ENCODE results near the gene PDCD5. TPM values are rescaled to one million over a fixed set of nuclear protein-coding genes. Genes with fewer than 3 reads are reported as not detected.

The PDCD5 gene
- total and polyA plus RNA-seq, 2 donors (not counting 3 experiments of a cell fraction or from before 2014, with no cell fraction given): 51.7 to 154 TPM

DNA sequence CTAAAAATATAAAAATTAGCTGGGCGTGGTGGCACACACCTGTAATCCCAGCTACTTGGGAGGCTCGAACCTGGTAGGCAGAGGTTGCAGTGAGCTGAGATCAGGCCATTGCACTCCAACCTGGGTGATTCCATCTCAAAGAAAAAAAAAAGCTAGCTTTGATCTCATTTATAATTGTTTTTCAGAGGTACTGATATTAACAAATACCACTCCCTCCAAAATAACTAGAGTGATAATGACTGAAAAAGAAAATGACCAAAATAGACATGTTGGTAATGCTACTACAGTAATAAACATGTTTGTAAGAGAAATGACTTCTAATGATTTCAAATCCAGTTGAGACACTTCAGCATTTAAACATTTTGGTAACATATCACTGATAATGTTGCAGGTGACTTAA is 13.0 kb downstream of the PDCD5 start:
- H3K9me3 ChIP-seq (replicated peaks; ENCODE audit: control insufficient read depth, insufficient read depth, low read length): no peaks in the 10 kb centered on the region
- H3K36me3 ChIP-seq (ENCODE audit: control insufficient read depth in 2 of 2, extremely low read depth in 1 of 2, insufficient read depth in 2 of 2, low read length in 2 of 2): peaks cover 10 to 12% of the 10 kb centered on the region in 2 experiments
- DNase-seq (ENCODE audit: low read depth, low spot score) (no peak), FAIRE-seq (no peak)
- dilution Hi-C loops (cut with MboI; ENCODE audit: extremely low pct_ligation_motif_present, low sequenced_read_pairs) (no loop called here), intact Hi-C loops (cut with micrococcal nuclease) (no loop called here)
- H4K20me1 ChIP-seq (replicated peaks; ENCODE audit: control insufficient read depth, extremely low read depth, insufficient read depth, low read length): no peaks in the 10 kb centered on the region
- no peak overlapping the region for H2AFZ ChIP-seq (ENCODE audit: low read depth, low read length)
- no peak overlapping the region for H3K27ac ChIP-seq (ENCODE audit: insufficient read depth, low read depth, low read length)
- H3K79me2 ChIP-seq (ENCODE audit: control insufficient read depth, insufficient read depth, low read length): no peaks in the 10 kb centered on the region
- POLR2A ChIA-PET: no interaction called here
- H3K9ac ChIP-seq (replicated peaks; ENCODE audit: extremely low read depth, insufficient read depth, low read length): no peak overlapping the region
- CTCF ChIA-PET: no interaction called here
- BruUV-seq (replicated peaks): no TSS peak
- no peaks in the 10 kb centered on the region for H3K4me1 ChIP-seq (ENCODE audit: control insufficient read depth, extremely low read depth, insufficient read depth, low read length)
- no peak overlapping the region for H3K4me2 ChIP-seq (ENCODE audit: insufficient read depth, low read length)
- no peak for TF ChIP-seq POLR2AphosphoS5 (IDR thresholded peaks at IDR 0.05; ENCODE audit: insufficient read depth, low read depth, low read length)
- H3K9me1 ChIP-seq (replicated peaks; ENCODE audit: control insufficient read depth, extremely low read depth, insufficient read depth, low read length): no peaks in the 10 kb centered on the region
- no peak overlapping the region for H3K4me3 ChIP-seq (replicated peaks in 1 of 3; ENCODE audit: insufficient read depth in 1 of 3, low read depth in 1 of 3, low read length in 3 of 3)
- no peaks in the 10 kb centered on the region for H3K27me3 ChIP-seq (ENCODE audit: control insufficient read depth in 2 of 2, insufficient read depth in 2 of 2, low read length in 2 of 2)

DNA sequence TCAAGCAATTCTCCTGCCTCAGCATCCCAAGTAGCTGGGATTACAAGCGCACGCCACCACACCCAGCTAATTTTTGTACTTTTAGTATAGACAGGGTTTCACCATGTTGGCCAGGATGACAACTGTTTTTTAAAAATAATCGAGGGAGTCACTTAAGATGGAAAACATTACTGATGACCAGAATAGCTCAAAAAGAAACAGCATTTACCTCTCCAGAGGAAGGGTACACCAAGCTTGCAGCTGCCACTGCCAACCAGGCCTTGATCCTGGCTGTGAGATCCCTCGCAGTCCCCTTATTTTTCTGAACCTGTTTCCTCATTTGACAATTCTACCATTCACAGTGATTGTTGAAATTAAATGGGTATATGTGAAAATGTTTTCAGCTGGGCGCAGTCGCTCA is 14.5 kb downstream of the PDCD5 start:
- Histone ChIP-seq H4K20me1 (replicated peaks; ENCODE audit: control insufficient read depth, extremely low read depth, insufficient read depth, low read length) (no peaks in the 10 kb centered on the region), H3K36me3 (ENCODE audit: control insufficient read depth in 2 of 2, extremely low read depth in 1 of 2, insufficient read depth in 2 of 2, low read length in 2 of 2) (peaks cover 13 to 15% of the 10 kb centered on the region in 2 experiments), H3K4me2 (ENCODE audit: insufficient read depth, low read length) (no peak overlapping the region), H3K27me3 (ENCODE audit: control insufficient read depth in 2 of 2, insufficient read depth in 2 of 2, low read length in 2 of 2) (no peaks in the 10 kb centered on the region), H3K9me1 (replicated peaks; ENCODE audit: control insufficient read depth, extremely low read depth, insufficient read depth, low read length) (no peaks in the 10 kb centered on the region), H3K79me2 (ENCODE audit: control insufficient read depth, insufficient read depth, low read length) (no peaks in the 10 kb centered on the region), H3K9me3 (replicated peaks; ENCODE audit: control insufficient read depth, insufficient read depth, low read length) (no peaks in the 10 kb centered on the region), H3K4me3 (replicated peaks in 1 of 3; ENCODE audit: insufficient read depth in 1 of 3, low read depth in 1 of 3, low read length in 3 of 3) (no peak overlapping the region), H2AFZ (ENCODE audit: low read depth, low read length) (no peak overlapping the region), H3K27ac (ENCODE audit: insufficient read depth, low read depth, low read length) (no peak overlapping the region), H3K4me1 (ENCODE audit: control insufficient read depth, extremely low read depth, insufficient read depth, low read length) (no peaks in the 10 kb centered on the region), H3K9ac (replicated peaks; ENCODE audit: extremely low read depth, insufficient read depth, low read length) (no peak overlapping the region)
- FAIRE-seq: no peak
- dilution Hi-C loops (cut with MboI; ENCODE audit: extremely low pct_ligation_motif_present, low sequenced_read_pairs) (no loop called here), intact Hi-C loops (cut with micrococcal nuclease) (no loop called here)
- POLR2A ChIA-PET: no interaction called here
- no peak for TF ChIP-seq POLR2A (IDR thresholded peaks at IDR 0.05; ENCODE audit: low read depth, low read length)
- no peak for TF ChIP-seq EZH2 (IDR thresholded peaks at IDR 0.05; ENCODE audit: borderline replicate concordance, low read depth, low read length, severe bottlenecking)
- TF ChIP-seq, protein P1, sequence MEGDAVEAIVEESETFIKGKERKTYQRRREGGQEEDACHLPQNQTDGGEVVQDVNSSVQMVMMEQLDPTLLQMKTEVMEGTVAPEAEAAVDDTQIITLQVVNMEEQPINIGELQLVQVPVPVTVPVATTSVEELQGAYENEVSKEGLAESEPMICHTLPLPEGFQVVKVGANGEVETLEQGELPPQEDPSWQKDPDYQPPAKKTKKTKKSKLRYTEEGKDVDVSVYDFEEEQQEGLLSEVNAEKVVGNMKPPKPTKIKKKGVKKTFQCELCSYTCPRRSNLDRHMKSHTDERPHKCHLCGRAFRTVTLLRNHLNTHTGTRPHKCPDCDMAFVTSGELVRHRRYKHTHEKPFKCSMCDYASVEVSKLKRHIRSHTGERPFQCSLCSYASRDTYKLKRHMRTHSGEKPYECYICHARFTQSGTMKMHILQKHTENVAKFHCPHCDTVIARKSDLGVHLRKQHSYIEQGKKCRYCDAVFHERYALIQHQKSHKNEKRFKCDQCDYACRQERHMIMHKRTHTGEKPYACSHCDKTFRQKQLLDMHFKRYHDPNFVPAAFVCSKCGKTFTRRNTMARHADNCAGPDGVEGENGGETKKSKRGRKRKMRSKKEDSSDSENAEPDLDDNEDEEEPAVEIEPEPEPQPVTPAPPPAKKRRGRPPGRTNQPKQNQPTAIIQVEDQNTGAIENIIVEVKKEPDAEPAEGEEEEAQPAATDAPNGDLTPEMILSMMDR (IDR thresholded peaks at IDR 0.05; ENCODE audit: extremely low read depth in 1 of 2, insufficient read depth in 1 of 2, low read depth in 1 of 2, low read length in 2 of 2): no peak
- no peak for TF ChIP-seq FOS (IDR thresholded peaks at IDR 0.05; ENCODE audit: borderline replicate concordance, insufficient read depth, low read length)
- CTCF ChIA-PET: no interaction called here
- no peak for DNase-seq (ENCODE audit: low read depth, low spot score)
- BruUV-seq (replicated peaks): no TSS peak
